Nucleus accumbens (tissue), 56 donors: Measurements from ENCODE around the gene CELA3A.
"Not testable (repeated sequence)": the region's sequence is repeated elsewhere in the genome, so short reads cannot be mapped to it uniquely, and the experiment has no call there.

Experiments
- DNase-seq, 56 donors: peaks; one replicate each; lab custom pipeline; 2025; lab: John Stamatoyannopoulos, UW

CELA3A gene

GRCh38 chr1:22001409-22001808 lies at the start of gene CELA3A:
Gene CELA3A (plus strand): TSS chr1:22001657. CDS start chr1:22001675, 18 bp downstream.
- no peak for DNase-seq

- no peak for DNase-seq
These were observed 48.5 kb upstream of the CELA3A start for GRCh38 chr1:21952786-21953520.

- no peak for DNase-seq
These were observed 46.4 kb upstream of the CELA3A start for GRCh38 chr1:21955058-21955457.

- DNase-seq: no peak
These were observed 45.8 kb upstream of the CELA3A start for GRCh38 chr1:21955501-21956281.

GRCh38 chr1:21956720-21957552 lies 44.5 kb upstream of the CELA3A start:
- DNase-seq: no peak

- no peak for DNase-seq
These were observed 40.1 kb upstream of the CELA3A start for GRCh38 chr1:21961337-21961736.

GRCh38 chr1:21961799-21962198 lies 39.7 kb upstream of the CELA3A start:
- no peak for DNase-seq

- peak in 50 of 56 donors; percentile 4 to 88 (median 44) for DNase-seq
These were observed 37.8 kb upstream of the CELA3A start for GRCh38 chr1:21963477-21964217.

- DNase-seq: no peak
These were observed 35.0 kb upstream of the CELA3A start for GRCh38 chr1:21966247-21967000.

GRCh38 chr1:21967216-21967615 lies 34.2 kb upstream of the CELA3A start:
- DNase-seq: not testable (repeated sequence)

- peak in 20 of 56 donors; percentile 2 to 58 (median 14) for DNase-seq
These were observed 32.4 kb upstream of the CELA3A start for GRCh38 chr1:21969066-21969465.

- not testable (repeated sequence) for DNase-seq
These were observed 30.9 kb upstream of the CELA3A start for GRCh38 chr1:21970523-21970922.

- not testable (repeated sequence) for DNase-seq
These were observed 28.4 kb upstream of the CELA3A start for GRCh38 chr1:21972973-21973441.

GRCh38 chr1:21973948-21974347 lies 27.5 kb upstream of the CELA3A start:
- not testable (repeated sequence) for DNase-seq

GRCh38 chr1:21974699-21975098 lies 26.8 kb upstream of the CELA3A start:
- DNase-seq: not testable (repeated sequence)

- not testable (repeated sequence) for DNase-seq
These were observed 26.2 kb upstream of the CELA3A start for GRCh38 chr1:21975296-21975695.

- DNase-seq: not testable (repeated sequence)
These were observed 24.7 kb upstream of the CELA3A start, which contains the start of gene CELA3B for GRCh38 chr1:21976703-21977239. Gene CELA3B (plus strand): TSS chr1:21977022. CDS start chr1:21977040, 18 bp downstream.

- DNase-seq: not testable (repeated sequence)
These were observed 23.2 kb upstream of the CELA3A start for GRCh38 chr1:21978209-21978608.
